OCI-LY1 (cell line): ENCODE data around the gene CCDC8.

Experiments
- H2AFZ ChIP-seq: fragments of 200-600 bp; sonication (generic), shearing (Covaris generic); 2 replicates; pipeline ENCODE4 v1.6.0; 2014; ENCODE audit warnings: antibody characterized with exemption, mild to moderate bottlenecking, low read length
- H3F3A ChIP-seq: fragments of 200-600 bp; sonication (generic), shearing (Covaris generic); 2 replicates; pipeline ENCODE4 v1.6.0; 2014; ENCODE audit warnings: mild to moderate bottlenecking, antibody characterized with exemption, low read length, moderate library complexity; ENCODE audit not compliant: insufficient read depth
- H3K27ac ChIP-seq: fragments of 200-600 bp; sonication (generic); 2 replicates; pipeline ENCODE4 v1.5.1; 2014; ENCODE audit warnings: low read length, mixed run types, mild to moderate bottlenecking, low read depth; ENCODE audit not compliant: poor library complexity, severe bottlenecking
- H3K27me3 ChIP-seq: fragments of 200-600 bp; sonication (generic); 2 replicates; pipeline ENCODE4 v1.6.0; 2014; ENCODE audit warnings: antibody characterized with exemption, mild to moderate bottlenecking, low read length, moderate library complexity; ENCODE audit not compliant: insufficient read depth
- H3K36me3 ChIP-seq: fragments of 200-600 bp; sonication (generic); 2 replicates; pipeline ENCODE4 v1.6.1; 2014; ENCODE audit warnings: mild to moderate bottlenecking, antibody characterized with exemption, low read length, moderate library complexity, mixed read lengths; ENCODE audit not compliant: insufficient read depth
- H3K4me1 ChIP-seq: fragments of 200-600 bp; sonication (generic); 2 replicates; pipeline ENCODE4 v1.5.1; 2014; ENCODE audit warnings: mild to moderate bottlenecking, low read length, moderate library complexity; ENCODE audit not compliant: insufficient read depth, severe bottlenecking
- H3K4me2 ChIP-seq: fragments of 200-600 bp; sonication (generic), shearing (Covaris generic); 2 replicates; pipeline ENCODE4 v1.6.1; 2014; ENCODE audit warnings: low read length
- H3K4me3 ChIP-seq: fragments of 200-600 bp; sonication (generic); 2 replicates; pipeline ENCODE4 v1.5.1; 2014; ENCODE audit warnings: low read length, low read depth, mild to moderate bottlenecking, mixed read lengths; ENCODE audit not compliant: poor library complexity, severe bottlenecking
- H3K79me2 ChIP-seq: fragments of 200-600 bp; shearing (Covaris generic); 2 replicates; pipeline ENCODE4 v1.6.1; 2016; ENCODE audit warnings: mixed run types, low read length, mixed read lengths; ENCODE audit not compliant: insufficient read depth
- H3K9ac ChIP-seq: fragments of 200-600 bp; sonication (generic), shearing (Covaris generic); 2 replicates; pipeline ENCODE4 v1.6.1; 2014; ENCODE audit warnings: mild to moderate bottlenecking, low read length, mixed read lengths
- H3K9me2 ChIP-seq: fragments of 200-600 bp; sonication (generic), shearing (Covaris generic); 2 replicates; pipeline ENCODE4 v1.6.1; 2014; ENCODE audit warnings: low read depth, mild to moderate bottlenecking, low read length, mixed read lengths
- H3K9me3 ChIP-seq: fragments of 200-600 bp; shearing (Covaris generic); 2 replicates; pipeline ENCODE4 v1.6.1; 2014; ENCODE audit warnings: low read length, mixed read lengths
- H4K20me1 ChIP-seq: fragments of 200-600 bp; sonication (generic), shearing (Covaris generic); 2 replicates; pipeline ENCODE4 v1.6.0; 2016; ENCODE audit warnings: mild to moderate bottlenecking, low read length; ENCODE audit not compliant: insufficient read depth
- EZH2 ChIP-seq: fragments of 200-600 bp; sonication (generic), shearing (Covaris generic); IDR thresholded peaks from 2 replicates; pipeline ENCODE4 v1.8.0; 2017; ENCODE audit warnings: borderline replicate concordance, mixed run types, mild to moderate bottlenecking, antibody characterized with exemption, low read length, moderate library complexity, mixed read lengths
- TF ChIP-seq, protein P1 (sequence below): fragments of 200-600 bp; sonication (generic), shearing (Covaris generic); IDR thresholded peaks from 2 replicates; pipeline ENCODE4 v1.5.1; 2017; ENCODE audit warnings: mild to moderate bottlenecking, antibody characterized with exemption, low read length, moderate library complexity, mixed read lengths

Gene CCDC8

DNA sequence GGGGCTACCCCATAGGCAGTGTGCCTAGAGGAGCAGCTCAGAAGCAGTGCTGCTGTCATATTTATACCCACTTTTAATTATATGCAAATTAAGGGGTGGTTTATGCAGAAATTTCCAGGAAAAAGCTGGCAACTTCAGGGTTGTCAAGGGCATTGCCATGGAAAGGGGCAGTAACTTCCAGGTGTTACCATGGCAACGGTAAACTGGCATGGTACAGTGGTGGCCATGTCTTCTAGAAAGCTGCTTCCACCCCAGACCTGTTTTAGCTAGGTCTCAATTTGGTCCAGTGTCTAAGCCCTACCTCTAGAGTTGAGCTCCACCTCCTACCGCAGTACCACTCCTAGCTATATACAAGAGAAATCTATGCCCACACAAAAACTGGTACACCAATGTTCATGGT lies 46.7 kb upstream of the CCDC8 start:
- no peak overlapping the region for H3K4me3 ChIP-seq
- H3K27me3 ChIP-seq, result no peaks in the 10 kb centered on the region
- TF ChIP-seq, protein P1, sequence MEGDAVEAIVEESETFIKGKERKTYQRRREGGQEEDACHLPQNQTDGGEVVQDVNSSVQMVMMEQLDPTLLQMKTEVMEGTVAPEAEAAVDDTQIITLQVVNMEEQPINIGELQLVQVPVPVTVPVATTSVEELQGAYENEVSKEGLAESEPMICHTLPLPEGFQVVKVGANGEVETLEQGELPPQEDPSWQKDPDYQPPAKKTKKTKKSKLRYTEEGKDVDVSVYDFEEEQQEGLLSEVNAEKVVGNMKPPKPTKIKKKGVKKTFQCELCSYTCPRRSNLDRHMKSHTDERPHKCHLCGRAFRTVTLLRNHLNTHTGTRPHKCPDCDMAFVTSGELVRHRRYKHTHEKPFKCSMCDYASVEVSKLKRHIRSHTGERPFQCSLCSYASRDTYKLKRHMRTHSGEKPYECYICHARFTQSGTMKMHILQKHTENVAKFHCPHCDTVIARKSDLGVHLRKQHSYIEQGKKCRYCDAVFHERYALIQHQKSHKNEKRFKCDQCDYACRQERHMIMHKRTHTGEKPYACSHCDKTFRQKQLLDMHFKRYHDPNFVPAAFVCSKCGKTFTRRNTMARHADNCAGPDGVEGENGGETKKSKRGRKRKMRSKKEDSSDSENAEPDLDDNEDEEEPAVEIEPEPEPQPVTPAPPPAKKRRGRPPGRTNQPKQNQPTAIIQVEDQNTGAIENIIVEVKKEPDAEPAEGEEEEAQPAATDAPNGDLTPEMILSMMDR, result no peak
- TF ChIP-seq EZH2, result no peak
- no peaks in the 10 kb centered on the region for H3K9me2 ChIP-seq
- no peak overlapping the region for H3K9ac ChIP-seq
- H2AFZ ChIP-seq, result no peak overlapping the region
- H3K9me3 ChIP-seq, result no peaks in the 10 kb centered on the region
- H3K4me1 ChIP-seq, result no peaks in the 10 kb centered on the region
- no peak overlapping the region for H3K4me2 ChIP-seq
- H3K36me3 ChIP-seq, result no peaks in the 10 kb centered on the region
- H3F3A ChIP-seq, result no peaks in the 10 kb centered on the region
- H4K20me1 ChIP-seq, result no peaks in the 10 kb centered on the region
- no peaks in the 10 kb centered on the region for H3K79me2 ChIP-seq
- H3K27ac ChIP-seq, result no peak overlapping the region

DNA sequence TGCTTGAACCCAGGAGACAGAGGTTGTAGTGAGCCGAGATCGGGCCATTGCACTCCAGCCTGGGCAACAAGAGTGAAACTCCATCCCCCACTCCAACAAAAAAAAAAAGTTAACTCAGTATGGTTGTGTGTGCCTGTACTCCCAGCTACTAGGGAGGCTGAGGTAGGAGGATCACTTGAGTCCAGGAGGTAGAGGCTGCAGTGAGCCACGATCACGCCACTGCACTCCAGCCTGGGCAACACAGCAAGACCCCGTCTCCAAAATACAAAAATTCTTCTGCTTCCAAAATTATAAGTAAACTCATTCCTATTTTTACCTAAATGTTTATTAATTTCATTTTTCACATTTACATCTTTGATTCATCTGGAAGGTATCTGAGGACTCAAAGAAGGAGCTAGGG lies 43.6 kb upstream of the CCDC8 start:
- Histone ChIP-seq H3K9me2 (no peaks in the 10 kb centered on the region), H3K79me2 (no peaks in the 10 kb centered on the region), H3K27ac (no peak overlapping the region), H3K9me3 (no peaks in the 10 kb centered on the region), H4K20me1 (no peaks in the 10 kb centered on the region), H3K4me2 (no peak overlapping the region), H3K4me1 (no peaks in the 10 kb centered on the region), H3F3A (no peaks in the 10 kb centered on the region), H3K27me3 (no peaks in the 10 kb centered on the region), H3K9ac (no peak overlapping the region), H3K4me3 (no peak overlapping the region), H3K36me3 (no peaks in the 10 kb centered on the region), H2AFZ (no peak overlapping the region)
- TF ChIP-seq, protein P1, result no peak
- no peak for TF ChIP-seq EZH2

DNA sequence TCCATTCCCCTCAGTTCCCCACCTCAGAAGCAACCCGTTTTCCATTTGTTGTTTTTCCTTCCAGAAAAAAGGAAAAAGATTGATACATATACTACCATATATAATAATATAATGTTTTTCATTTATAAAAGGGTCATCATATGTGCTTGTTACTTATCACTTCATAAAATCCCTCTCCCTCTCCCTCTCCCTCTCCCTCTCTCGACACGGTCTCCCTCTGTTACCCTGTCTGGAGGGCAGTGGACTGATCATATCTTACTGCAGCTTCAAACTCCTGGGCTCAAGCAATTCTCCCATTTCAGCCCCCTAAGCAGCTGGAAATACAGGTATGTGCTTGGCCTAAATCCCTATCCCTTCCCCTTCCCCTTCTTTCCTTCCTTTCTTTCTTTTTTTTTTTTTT lies 40.9 kb upstream of the CCDC8 start:
- Histone ChIP-seq H3K4me1 (no peaks in the 10 kb centered on the region), H3K9ac (no peak overlapping the region), H3F3A (no peaks in the 10 kb centered on the region), H3K27me3 (no peaks in the 10 kb centered on the region), H3K4me3 (no peak overlapping the region), H3K9me2 (no peaks in the 10 kb centered on the region), H3K79me2 (no peaks in the 10 kb centered on the region), H3K4me2 (no peak overlapping the region), H3K36me3 (no peaks in the 10 kb centered on the region), H4K20me1 (no peaks in the 10 kb centered on the region), H3K9me3 (no peaks in the 10 kb centered on the region), H2AFZ (no peak overlapping the region), H3K27ac (no peak overlapping the region)
- TF ChIP-seq, protein P1, result no peak
- no peak for TF ChIP-seq EZH2
